Transverse colon (tissue), 4 donors: Measurements from ENCODE around the gene PSME3. TPM values are rescaled to one million over a fixed set of nuclear protein-coding genes. Genes with fewer than 3 reads are reported as not detected.
A peak's percentile ranks its signal among the peaks of the same experiment; 100 is the strongest.

Experiments
- DNase-seq: peaks from one replicate; pipeline ENCODE4 v3.0.0-alpha.2; 2019
- H3K27ac ChIP-seq, 4 donors: fragments of 200-600 bp; sonication (generic); 2 replicates each; pipeline ENCODE4 v1.5.1; 2016 to 2018; ENCODE audit warnings: inconsistent platforms in 4 of 4
- H3K27me3 ChIP-seq: fragments of 200-600 bp; sonication (generic); 2 replicates; pipeline ENCODE4 v1.5.1; 2017; ENCODE audit warnings: inconsistent platforms
- H3K36me3 ChIP-seq, 4 donors: fragments of 200-600 bp; sonication (generic); 2 replicates each; pipeline ENCODE4 v1.5.1; 2017 to 2019; ENCODE audit warnings: inconsistent platforms in 4 of 4
- H3K4me1 ChIP-seq, 4 donors: fragments of 200-600 bp; sonication (generic); 2 replicates each; pipeline ENCODE4 v1.5.1; 2017 to 2020; ENCODE audit warnings: inconsistent platforms in 4 of 4
- H3K4me3 ChIP-seq, 4 donors: fragments of 200-600 bp; sonication (generic); 1 replicate in 1 of 4; 2 replicates in 3 of 4; pipeline versions ENCODE4 v1.5.1 to v1.6.1; 2017 to 2019; ENCODE audit warnings: inconsistent platforms in 4 of 4
- H3K9me3 ChIP-seq, 2 donors: fragments of 200-600 bp; sonication (generic); 2 replicates each; pipeline ENCODE4 v1.5.1; 2017 to 2019; ENCODE audit warnings: inconsistent platforms in 2 of 2
- EP300 ChIP-seq: sonication (generic); formaldehyde crosslinking; IDR thresholded peaks from one replicate; pipeline ENCODE4 v1.6.1; 2017; ENCODE audit warnings: antibody characterized with exemption, low read depth
- POLR2A ChIP-seq: fragments of 450-650 bp; IDR thresholded peaks from one replicate; pipeline ENCODE4 v1.6.1; 2016; ENCODE audit warnings: antibody characterized with exemption, mild to moderate bottlenecking, moderate library complexity
- POLR2AphosphoS5 ChIP-seq, 3 donors: sonication (generic); formaldehyde crosslinking; IDR thresholded peaks; one replicate each; pipeline ENCODE4 v1.6.1; 2016; ENCODE audit warnings: antibody characterized with exemption in 3 of 3
- WGBS, 2 donors: methylation state at CpG; one replicate each; pipeline ENCODE4 v1.1.5; 2018; ENCODE audit warnings: low coverage in 1 of 2; 5-methylcytosine and 5-hydroxymethylcytosine counted together
- in situ Hi-C, 4 donors: fragments of 200-750 bp; cut with MboI; loops; one replicate each; pipeline versions ENCODE4 v1.15.0 to v1.15.1; 2017; ENCODE audit warnings: low sequenced_read_pairs in 3 of 4, low pct_ligation_motif_present in 1 of 4, low pct_unique_long_range_greater_than_20kb in 1 of 4
- intact Hi-C: fragments of 100-400 bp; cut with DNase I; formaldehyde crosslinking; loops from one replicate; pipeline ENCODE4 v1.15.1; 2023; ENCODE audit warnings: low total_unique reads
- total RNA-seq, 4 donors: library from RNA; depleted of rRNA; stranded (reverse); fragments of >200 nt; gene quantifications; one replicate each; pipeline ENCODE4 v1.1.0, GENCODE V29; 2016
- TF ChIP-seq, protein P1 (sequence below), 5 experiments: fragments of 200-600 bp in 3 of 5; fragments of 450-650 bp in 2 of 5; sonication (generic) in 3 of 5; IDR thresholded peaks; 1 replicate in 2 of 5; 2 replicates in 3 of 5; pipeline ENCODE4 v1.5.1; 2016 to 2017; ENCODE audit warnings: antibody characterized with exemption in 5 of 5, inconsistent platforms in 3 of 5, mild to moderate bottlenecking in 2 of 5, moderate library complexity in 1 of 5

The PSME3 gene
- total RNA-seq, 4 donors from 2014 or later, result 37.0 to 131 (median 60.4) TPM

- 5 to 33% methylated on average over 3 to 18 of the region's 18 CpGs for WGBS, 2 donors
- TF ChIP-seq, protein P1, sequence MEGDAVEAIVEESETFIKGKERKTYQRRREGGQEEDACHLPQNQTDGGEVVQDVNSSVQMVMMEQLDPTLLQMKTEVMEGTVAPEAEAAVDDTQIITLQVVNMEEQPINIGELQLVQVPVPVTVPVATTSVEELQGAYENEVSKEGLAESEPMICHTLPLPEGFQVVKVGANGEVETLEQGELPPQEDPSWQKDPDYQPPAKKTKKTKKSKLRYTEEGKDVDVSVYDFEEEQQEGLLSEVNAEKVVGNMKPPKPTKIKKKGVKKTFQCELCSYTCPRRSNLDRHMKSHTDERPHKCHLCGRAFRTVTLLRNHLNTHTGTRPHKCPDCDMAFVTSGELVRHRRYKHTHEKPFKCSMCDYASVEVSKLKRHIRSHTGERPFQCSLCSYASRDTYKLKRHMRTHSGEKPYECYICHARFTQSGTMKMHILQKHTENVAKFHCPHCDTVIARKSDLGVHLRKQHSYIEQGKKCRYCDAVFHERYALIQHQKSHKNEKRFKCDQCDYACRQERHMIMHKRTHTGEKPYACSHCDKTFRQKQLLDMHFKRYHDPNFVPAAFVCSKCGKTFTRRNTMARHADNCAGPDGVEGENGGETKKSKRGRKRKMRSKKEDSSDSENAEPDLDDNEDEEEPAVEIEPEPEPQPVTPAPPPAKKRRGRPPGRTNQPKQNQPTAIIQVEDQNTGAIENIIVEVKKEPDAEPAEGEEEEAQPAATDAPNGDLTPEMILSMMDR (IDR thresholded peaks at IDR 0.05), result no peak
- intact Hi-C loops (no loop called here), in situ Hi-C loops (loop anchor here in 2 of 4 donors (25.0 kb wide), 2 partner anchors 103 to 478 kb away; no protein-coding TSS in a partner anchor)
- Histone ChIP-seq H3K27me3 (no peaks in the 10 kb centered on the region), H3K9me3 (no peaks in the 10 kb centered on the region), H3K36me3 (peaks cover 0 to 22% (median 10%) of the 10 kb centered on the region in 4 donors), H3K27ac (peak overlapping the region; percentile 83 to 91 (median 90)), H3K4me1 (peaks cover 0 to 18% (median 15%) of the 10 kb centered on the region in 4 donors), H3K4me3 (peak overlapping the region; percentile 86 to 94 (median 88))
- DNase-seq, result no peak
Measured at GRCh38 chr17:42833767-42834422, 698 bp downstream of the PSME3 start.

DNA sequence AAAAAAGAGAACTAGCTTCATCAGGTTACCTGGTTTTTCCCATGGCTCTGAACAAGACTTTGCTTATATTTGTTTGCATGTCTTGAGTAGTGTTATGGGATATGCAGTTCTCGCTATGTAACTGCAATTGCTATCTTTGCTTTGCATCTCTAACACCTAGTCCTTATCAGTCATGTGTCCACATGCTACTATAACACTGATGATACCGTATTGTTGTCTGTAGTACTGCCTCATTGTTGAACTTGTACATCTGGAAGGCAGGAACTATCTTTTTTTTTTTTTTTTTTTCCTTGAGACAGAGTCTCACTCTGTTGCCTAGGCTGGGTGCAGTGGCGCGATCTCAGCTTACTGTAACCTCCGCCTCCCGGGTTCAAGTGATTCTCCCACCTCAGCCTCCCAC lies 2.5 kb downstream of the PSME3 start:
- intact Hi-C loops (no loop called here), in situ Hi-C loops (loop anchor here in 2 of 4 donors (25.0 kb wide), 2 partner anchors 102 to 477 kb away; no protein-coding TSS in a partner anchor)
- WGBS, 2 donors, result 94 to 100% methylated on average over 5 to 6 of the region's 6 CpGs
- Histone ChIP-seq H3K9me3 (no peaks in the 10 kb centered on the region), H3K27me3 (no peaks in the 10 kb centered on the region), H3K27ac (no peak overlapping the region), H3K4me1 (peaks cover 0 to 18% (median 15%) of the 10 kb centered on the region in 4 donors), H3K4me3 (no peak overlapping the region), H3K36me3 (peaks cover 0 to 39% (median 19%) of the 10 kb centered on the region in 4 donors)
- TF ChIP-seq POLR2A (no peak), EP300 (no peak), POLR2AphosphoS5 (IDR thresholded peaks at IDR 0.05) (no peak)
- TF ChIP-seq, protein P1 (IDR thresholded peaks at IDR 0.05), result no peak
- no peak for DNase-seq

GRCh38 chr17:42841975-42842685 lies 8.9 kb downstream of the PSME3 start:
- Histone ChIP-seq H3K4me3 (no peak overlapping the region), H3K9me3 (no peaks in the 10 kb centered on the region), H3K4me1 (peaks cover 0 to 4% (median 1%) of the 10 kb centered on the region in 4 donors), H3K27me3 (no peaks in the 10 kb centered on the region), H3K36me3 (peaks cover 0 to 40% (median 19%) of the 10 kb centered on the region in 4 donors), H3K27ac (no peak overlapping the region)
- intact Hi-C loops (loop anchor here (5.0 kb wide), 1 partner anchor 95 kb away; no protein-coding TSS in a partner anchor), in situ Hi-C loops (loop anchor here (10.0 to 25.0 kb wide), 4 partner anchors 83 to 470 kb away; no protein-coding TSS in a partner anchor)
- no peak for DNase-seq
- WGBS, 2 donors, result 76 to 79% methylated on average over 6 to 11 of the region's 11 CpGs
- TF ChIP-seq POLR2A, result no peak
- no peak for TF ChIP-seq POLR2AphosphoS5 (IDR thresholded peaks at IDR 0.05)
- no peak for TF ChIP-seq EP300
- TF ChIP-seq, protein P1 (IDR thresholded peaks at IDR 0.05), result no peak

DNA sequence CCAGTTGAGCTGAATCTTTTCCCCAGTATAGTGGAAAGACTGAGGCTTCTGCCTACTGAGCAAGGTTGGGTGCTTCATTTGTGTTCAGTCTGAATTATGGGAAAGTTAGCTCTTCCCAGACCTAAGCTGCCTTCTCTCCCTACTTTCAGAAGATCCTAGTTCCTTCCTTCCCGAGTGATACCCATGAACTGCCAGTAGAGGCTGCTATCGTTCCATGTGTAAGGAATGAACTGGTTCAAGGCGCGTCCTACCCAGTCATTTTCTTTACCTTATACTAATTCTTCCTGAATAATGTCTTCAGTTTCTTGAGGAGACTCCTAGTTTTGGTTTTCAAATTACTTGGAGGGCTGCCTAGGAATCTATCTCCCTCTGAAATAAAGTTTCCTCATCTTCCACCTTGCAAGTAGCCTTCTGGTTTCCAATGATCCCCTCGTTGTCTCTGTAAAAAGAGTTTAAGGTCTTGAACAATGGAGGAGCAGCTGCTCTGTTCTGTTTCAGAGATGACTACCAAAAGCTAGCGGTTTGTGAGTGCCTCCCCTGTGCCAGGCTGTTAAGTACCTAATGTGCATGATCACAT lies 10.2 kb downstream of the PSME3 start:
- H3K4me3 ChIP-seq, result no peak overlapping the region
- peaks cover 0 to 28% (median 14%) of the 10 kb centered on the region in 4 donors for H3K36me3 ChIP-seq
- peaks cover 1% of the 10 kb centered on the region for H3K27me3 ChIP-seq
- peak overlapping the region in 1 of 4 donors; percentile 46 for H3K27ac ChIP-seq
- intact Hi-C loops, result loop anchor here (5.0 kb wide), 1 partner anchor 94 kb away; no protein-coding TSS in a partner anchor
- 43 to 51% methylated on average over 3 to 6 of the region's 6 CpGs for WGBS, 2 donors
- in situ Hi-C loops, result loop anchor here (10.0 to 25.0 kb wide), 4 partner anchors 81 to 469 kb away; no protein-coding TSS in a partner anchor
- no peak for DNase-seq
- peaks cover 0 to 4% (median 1%) of the 10 kb centered on the region in 4 donors for H3K4me1 ChIP-seq
- TF ChIP-seq, protein P1 (IDR thresholded peaks at IDR 0.05), result peak; percentile 89 to 94 (median 92)
- no peak for TF ChIP-seq POLR2AphosphoS5 (IDR thresholded peaks at IDR 0.05)
- no peak for TF ChIP-seq POLR2A
- TF ChIP-seq EP300, result no peak
- no peaks in the 10 kb centered on the region for H3K9me3 ChIP-seq
